HG02763 (cell line): Measurements from ENCODE around the gene CCSAP.
"Not testable (repeated sequence)": the region's sequence is repeated elsewhere in the genome, so short reads cannot be mapped to it uniquely, and the experiment has no call there.

Experiments used
- ATAC-seq: cut with Tn5 transposase; IDR thresholded peaks from one replicate; pipeline ENCODE4 v1.9.1; 2021; ENCODE audit warnings: mild to moderate bottlenecking, moderate library complexity; ENCODE audit not compliant: unreplicated experiment

Gene CCSAP

GRCh38 chr1:229327765-229328164 is 15.1 kb downstream of the CCSAP start:
- not testable (repeated sequence) for ATAC-seq

- no peak for ATAC-seq
These were observed 16.2 kb downstream of the CCSAP start for GRCh38 chr1:229326601-229327000.

- ATAC-seq: no peak
These were observed 16.9 kb downstream of the CCSAP start for GRCh38 chr1:229325853-229326487.

DNA sequence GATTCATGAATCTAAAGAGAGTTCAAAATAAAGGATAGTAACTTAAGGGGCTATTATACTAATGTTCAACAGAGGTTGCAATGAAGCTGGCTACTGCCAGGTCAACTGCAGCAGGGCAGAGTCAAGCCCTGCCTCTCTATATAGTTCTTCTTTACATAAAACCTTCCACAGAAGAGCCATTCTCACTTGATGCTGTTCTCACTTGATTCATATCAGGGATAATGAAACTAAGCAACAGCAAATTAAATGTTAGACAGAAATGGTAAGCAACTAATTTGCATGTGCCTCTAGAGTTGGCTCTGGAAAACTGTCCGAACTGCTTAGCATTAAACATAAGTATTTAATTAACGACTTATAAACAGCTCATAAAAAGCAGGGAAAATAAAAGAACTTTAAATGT is 17.4 kb downstream of the CCSAP start:
- no peak for ATAC-seq

GRCh38 chr1:229323885-229324553 is 18.8 kb downstream of the CCSAP start:
- no peak for ATAC-seq

GRCh38 chr1:229323201-229323600 is 19.6 kb downstream of the CCSAP start:
- ATAC-seq: no peak

DNA sequence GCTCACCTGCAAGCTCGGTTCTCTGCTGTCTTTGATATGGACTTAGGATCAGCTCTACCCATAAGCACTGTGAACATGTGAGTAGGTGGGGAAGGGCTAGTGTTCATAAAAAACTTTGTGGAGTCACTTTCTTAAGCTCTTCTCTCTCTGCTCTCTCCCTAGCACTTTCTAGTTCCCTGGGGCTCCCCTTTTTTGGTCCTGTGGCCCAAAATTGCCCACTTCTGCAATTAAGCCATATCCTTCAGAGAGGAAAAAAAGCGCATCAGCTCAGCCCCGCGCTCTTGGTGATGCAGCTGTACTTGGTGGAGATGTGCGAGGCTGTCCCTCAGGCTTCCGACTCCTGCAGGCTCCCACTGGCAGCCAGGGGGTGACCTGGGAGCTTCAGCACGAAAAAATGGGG is 23.4 kb downstream of the CCSAP start:
- no peak for ATAC-seq

DNA sequence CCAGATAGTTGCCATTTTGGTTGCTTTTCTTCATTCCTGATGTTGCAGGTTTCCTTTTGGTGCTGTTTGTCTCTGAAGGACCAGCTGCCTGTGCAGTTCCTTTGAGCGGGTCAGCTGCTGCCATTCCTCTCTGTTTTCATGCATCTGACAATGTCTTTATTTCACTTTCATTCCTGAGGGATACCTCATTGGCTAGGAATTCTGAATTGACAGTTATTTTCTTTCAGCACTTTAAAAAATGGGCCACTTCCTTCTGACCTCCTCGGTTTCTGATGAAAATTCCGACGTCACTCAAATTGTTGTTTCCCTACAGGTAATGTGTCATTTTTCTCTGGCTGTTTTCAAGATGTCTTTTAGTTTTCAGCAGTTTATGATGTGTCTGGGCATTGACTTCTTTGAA is 24.8 kb downstream of the CCSAP start:
- ATAC-seq: no peak

DNA sequence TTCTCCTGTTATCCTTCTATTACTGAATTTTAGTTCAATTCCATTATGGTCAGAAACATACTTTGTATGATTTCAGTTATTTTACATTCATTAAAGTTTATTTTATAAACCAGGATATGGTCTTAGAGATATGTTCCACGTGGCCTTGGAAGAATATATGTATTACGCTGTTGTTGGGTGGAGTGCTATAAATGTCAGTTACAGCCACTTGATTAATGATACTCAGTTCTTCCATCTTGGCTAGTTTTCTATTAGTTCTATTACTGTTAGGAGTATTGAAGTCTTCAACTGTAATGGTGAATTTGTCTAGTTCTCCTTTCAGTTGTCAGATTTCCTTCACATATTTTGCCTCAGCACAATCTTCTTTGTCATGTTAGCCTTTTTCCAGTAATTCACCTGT is 26.7 kb downstream of the CCSAP start:
- ATAC-seq: no peak

GRCh38 chr1:229310833-229311232 is 32.0 kb downstream of the CCSAP start:
- no peak for ATAC-seq

GRCh38 chr1:229309684-229310083 is 33.2 kb downstream of the CCSAP start:
- ATAC-seq: no peak

GRCh38 chr1:229309074-229309473 is 33.8 kb downstream of the CCSAP start:
- no peak for ATAC-seq

GRCh38 chr1:229305392-229305791 is 37.5 kb downstream of the CCSAP start:
- no peak for ATAC-seq

GRCh38 chr1:229303855-229304254 is 39.0 kb downstream of the CCSAP start:
- ATAC-seq: no peak

- ATAC-seq: no peak
These were observed 40.1 kb downstream of the CCSAP start for GRCh38 chr1:229302740-229303139.

- ATAC-seq: no peak
These were observed 42.6 kb downstream of the CCSAP start for GRCh38 chr1:229300099-229300757.

- no peak for ATAC-seq
These were observed 43.9 kb downstream of the CCSAP start for GRCh38 chr1:229298887-229299503.

- no peak for ATAC-seq
These were observed 44.4 kb downstream of the CCSAP start for GRCh38 chr1:229298420-229298819.

DNA sequence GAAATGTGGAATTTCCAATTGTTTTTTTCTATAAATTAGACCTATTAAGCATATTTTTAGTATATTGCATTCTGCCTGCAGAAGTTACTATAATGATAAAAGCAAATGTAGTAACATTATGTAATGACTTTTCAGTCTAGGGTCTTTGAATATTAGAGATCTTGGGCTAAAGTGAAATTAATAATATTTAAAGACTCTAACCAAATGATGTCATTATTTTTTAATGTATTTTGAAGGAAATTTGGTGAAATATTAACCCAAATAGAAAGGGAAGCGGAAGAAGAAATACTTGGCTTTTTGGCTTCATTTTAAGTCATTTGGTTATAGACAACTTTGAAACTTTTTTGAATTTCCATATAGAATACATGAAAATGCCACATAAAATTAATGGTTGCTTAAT is 45.1 kb downstream of the CCSAP start:
- no peak for ATAC-seq

GRCh38 chr1:229296541-229296941 is 46.3 kb downstream of the CCSAP start:
- ATAC-seq: no peak

DNA sequence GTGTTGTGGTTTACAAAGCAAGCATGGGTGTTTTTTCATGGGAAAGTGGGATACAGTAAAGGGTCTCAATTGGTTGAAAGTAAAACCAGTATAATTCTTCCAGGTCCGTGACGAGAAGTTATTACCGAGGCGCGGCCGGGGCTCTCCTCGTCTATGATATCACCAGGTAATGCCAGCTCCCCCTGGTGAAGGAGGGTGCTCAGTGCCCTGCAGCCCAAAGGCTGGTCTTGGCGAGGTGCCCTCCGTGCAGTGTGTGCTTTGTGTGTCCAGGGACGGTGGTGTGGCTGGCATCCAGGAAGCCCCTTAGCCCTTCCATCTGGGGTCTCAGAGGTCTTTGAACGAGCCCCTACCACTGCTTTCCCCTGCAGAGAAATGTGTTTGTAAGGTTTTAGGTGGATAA is 47.1 kb downstream of the CCSAP start:
- ATAC-seq: no peak
